ENCODE measurements around the gene KCNG3. TPM values are rescaled to one million over a fixed set of nuclear protein-coding genes. Genes with fewer than 3 reads are reported as not detected.

The KCNG3 gene
- 4.8 and 5.0 TPM in 2 replicates for total RNA-seq (2014; rRNA removed; shearing (Covaris generic))
- 2.0 and 3.8 TPM in 2 replicates for polyA plus RNA-seq (2015; cell fraction: cytosol; rRNA removed)
- polyA plus RNA-seq (2015; cell fraction: nucleus; rRNA removed), result 3.1 and 4.0 TPM in 2 replicates

GRCh38 chr2:42493468-42494354 lies at the start of gene KCNG3:
Gene KCNG3 (minus strand): TSS chr2:42493982. CDS start chr2:42493501, 481 bp downstream.
- peak; percentile 69 for DNase-seq (ENCODE audit: low read depth, low spot score)
- in situ Hi-C loops (cut with HindIII; ENCODE audit: low pct_unique_long_range_greater_than_20kb, low sequenced_read_pairs), result no loop called here

- no peak for DNase-seq (ENCODE audit: low read depth, low spot score)
- in situ Hi-C loops (cut with HindIII; ENCODE audit: low pct_unique_long_range_greater_than_20kb, low sequenced_read_pairs), result no loop called here
These were observed 49.1 kb upstream of the KCNG3 start for GRCh38 chr2:42542871-42543270.

GRCh38 chr2:42537493-42537892 lies 43.7 kb upstream of the KCNG3 start:
- in situ Hi-C loops (cut with HindIII; ENCODE audit: low pct_unique_long_range_greater_than_20kb, low sequenced_read_pairs), result no loop called here
- DNase-seq (ENCODE audit: low read depth, low spot score), result no peak

GRCh38 chr2:42532397-42532796 lies 38.6 kb upstream of the KCNG3 start:
- in situ Hi-C loops (cut with HindIII; ENCODE audit: low pct_unique_long_range_greater_than_20kb, low sequenced_read_pairs), result no loop called here
- no peak for DNase-seq (ENCODE audit: low read depth, low spot score)

- DNase-seq (ENCODE audit: low read depth, low spot score), result no peak
- in situ Hi-C loops (cut with HindIII; ENCODE audit: low pct_unique_long_range_greater_than_20kb, low sequenced_read_pairs), result no loop called here
These were observed 29.6 kb upstream of the KCNG3 start for GRCh38 chr2:42523341-42523740.

- in situ Hi-C loops (cut with HindIII; ENCODE audit: low pct_unique_long_range_greater_than_20kb, low sequenced_read_pairs), result no loop called here
- no peak for DNase-seq (ENCODE audit: low read depth, low spot score)
These were observed 28.3 kb upstream of the KCNG3 start for GRCh38 chr2:42522035-42522434.

- in situ Hi-C loops (cut with HindIII; ENCODE audit: low pct_unique_long_range_greater_than_20kb, low sequenced_read_pairs), result no loop called here
- no peak for DNase-seq (ENCODE audit: low read depth, low spot score)
These were observed 25.8 kb upstream of the KCNG3 start for GRCh38 chr2:42519624-42520023.

- no peak for DNase-seq (ENCODE audit: low read depth, low spot score)
- in situ Hi-C loops (cut with HindIII; ENCODE audit: low pct_unique_long_range_greater_than_20kb, low sequenced_read_pairs), result no loop called here
These were observed 22.7 kb upstream of the KCNG3 start for GRCh38 chr2:42516418-42516901.

GRCh38 chr2:42513252-42513918 lies 19.6 kb upstream of the KCNG3 start:
- in situ Hi-C loops (cut with HindIII; ENCODE audit: low pct_unique_long_range_greater_than_20kb, low sequenced_read_pairs), result no loop called here

GRCh38 chr2:42510608-42511243 lies 16.9 kb upstream of the KCNG3 start:
- in situ Hi-C loops (cut with HindIII; ENCODE audit: low pct_unique_long_range_greater_than_20kb, low sequenced_read_pairs), result no loop called here
- peak; percentile 40 for DNase-seq (ENCODE audit: low read depth, low spot score)

More at GRCh38 chr2:42513252-42513918, 19.6 kb upstream of the KCNG3 start:
- DNase-seq (ENCODE audit: low read depth, low spot score), result peak; percentile 93

GRCh38 chr2:42510191-42510590 lies 16.4 kb upstream of the KCNG3 start:
- in situ Hi-C loops (cut with HindIII; ENCODE audit: low pct_unique_long_range_greater_than_20kb, low sequenced_read_pairs), result no loop called here
- DNase-seq (ENCODE audit: low read depth, low spot score), result no peak

- in situ Hi-C loops (cut with HindIII; ENCODE audit: low pct_unique_long_range_greater_than_20kb, low sequenced_read_pairs), result no loop called here
These were observed 10.8 kb upstream of the KCNG3 start for GRCh38 chr2:42504364-42505230.

GRCh38 chr2:42503291-42503690 lies 9.5 kb upstream of the KCNG3 start:
- no peak for DNase-seq (ENCODE audit: low read depth, low spot score)
- in situ Hi-C loops (cut with HindIII; ENCODE audit: low pct_unique_long_range_greater_than_20kb, low sequenced_read_pairs), result no loop called here

More at GRCh38 chr2:42504364-42505230, 10.8 kb upstream of the KCNG3 start:
- DNase-seq (ENCODE audit: low read depth, low spot score), result no peak

- in situ Hi-C loops (cut with HindIII; ENCODE audit: low pct_unique_long_range_greater_than_20kb, low sequenced_read_pairs), result no loop called here
These were observed 4.7 kb upstream of the KCNG3 start for GRCh38 chr2:42498497-42498896.

GRCh38 chr2:42495611-42496010 lies 1.8 kb upstream of the KCNG3 start:
- peak; percentile 42 for DNase-seq (ENCODE audit: low read depth, low spot score)
- in situ Hi-C loops (cut with HindIII; ENCODE audit: low pct_unique_long_range_greater_than_20kb, low sequenced_read_pairs), result no loop called here

More at GRCh38 chr2:42498497-42498896, 4.7 kb upstream of the KCNG3 start:
- no peak for DNase-seq (ENCODE audit: low read depth, low spot score)

- in situ Hi-C loops (cut with HindIII; ENCODE audit: low pct_unique_long_range_greater_than_20kb, low sequenced_read_pairs), result no loop called here
These were observed 1.4 kb upstream of the KCNG3 start for GRCh38 chr2:42495234-42495581.

More at GRCh38 chr2:42495234-42495581, 1.4 kb upstream of the KCNG3 start:
- no peak for DNase-seq (ENCODE audit: low read depth, low spot score)
